Body of pancreas (tissue), 4 donors: ENCODE results near the gene ZBTB16. TPM values are rescaled to one million over a fixed set of nuclear protein-coding genes. Genes with fewer than 3 reads are reported as not detected.

ENCODE experiments used
- ATAC-seq: fragments of 150-250 bp; one replicate; pipeline ENCODE4 v1.9.1; 2016
- DNase-seq, 4 donors: peaks; one replicate each; pipeline ENCODE4 v3.0.0-alpha.2; 2019
- H3K27ac ChIP-seq, 4 donors: fragments of 200-600 bp; sonication (generic); 1 replicate in 3 of 4; 2 replicates in 1 of 4; pipeline versions ENCODE4 v1.5.1 to v1.6.1; 2016 to 2019; ENCODE audit warnings: mild to moderate bottlenecking in 1 of 4, mixed read lengths in 1 of 4, moderate library complexity in 1 of 4
- H3K27me3 ChIP-seq, 2 donors: fragments of 200-600 bp; sonication (generic); one replicate each; pipeline ENCODE4 v1.6.0; 2016; ENCODE audit warnings: mild to moderate bottlenecking in 1 of 2
- H3K36me3 ChIP-seq, 2 donors: fragments of 200-600 bp; sonication (generic); replicated peaks in 1 of 2; 2 replicates each; pipeline ENCODE4 v1.5.1; 2016; ENCODE audit warnings: low read depth in 2 of 2; ENCODE audit not compliant: insufficient read depth in 1 of 2
- H3K4me1 ChIP-seq: fragments of 200-600 bp; sonication (generic); one replicate; pipeline ENCODE4 v1.6.0; 2016
- H3K4me3 ChIP-seq, 2 donors: fragments of 200-600 bp; sonication (generic); 1 replicate in 1 of 2; 2 replicates in 1 of 2; pipeline ENCODE4 v1.5.1; 2016 to 2019
- H3K9me3 ChIP-seq, 3 donors: fragments of 200-600 bp; sonication (generic); 1 replicate in 2 of 3; 2 replicates in 1 of 3; pipeline ENCODE4 v1.5.1; 2016
- POLR2A ChIP-seq, 3 donors: fragments of 450-650 bp; IDR thresholded peaks; one replicate each; pipeline ENCODE4 v1.6.1; 2016; ENCODE audit warnings: antibody characterized with exemption in 3 of 3, mild to moderate bottlenecking in 2 of 3
- WGBS, 2 donors: methylation state at CpG; one replicate each; pipeline ENCODE4 v1.1.5; 2017; 5-methylcytosine and 5-hydroxymethylcytosine counted together
- intact Hi-C: fragments of 100-400 bp; cut with DNase I; formaldehyde crosslinking; loops from one replicate; pipeline ENCODE4 v1.15.1; 2023
- total RNA-seq, 2 donors: library from RNA; depleted of rRNA; stranded (reverse); fragments of >200 nt; gene quantifications; one replicate each; pipeline ENCODE4 v1.1.0, GENCODE V29; 2016
- TF ChIP-seq, protein P1 (sequence below), 7 experiments: fragments of 450-650 bp in 4 of 7; fragments of 200-600 bp in 3 of 7; sonication (generic) in 3 of 7; IDR thresholded peaks; one replicate each; pipeline ENCODE4 v1.5.1; 2016 to 2019; ENCODE audit warnings: antibody characterized with exemption in 7 of 7

Gene ZBTB16
- total RNA-seq, 2 donors from 2014 or later: 96.5 to 150 TPM

DNA sequence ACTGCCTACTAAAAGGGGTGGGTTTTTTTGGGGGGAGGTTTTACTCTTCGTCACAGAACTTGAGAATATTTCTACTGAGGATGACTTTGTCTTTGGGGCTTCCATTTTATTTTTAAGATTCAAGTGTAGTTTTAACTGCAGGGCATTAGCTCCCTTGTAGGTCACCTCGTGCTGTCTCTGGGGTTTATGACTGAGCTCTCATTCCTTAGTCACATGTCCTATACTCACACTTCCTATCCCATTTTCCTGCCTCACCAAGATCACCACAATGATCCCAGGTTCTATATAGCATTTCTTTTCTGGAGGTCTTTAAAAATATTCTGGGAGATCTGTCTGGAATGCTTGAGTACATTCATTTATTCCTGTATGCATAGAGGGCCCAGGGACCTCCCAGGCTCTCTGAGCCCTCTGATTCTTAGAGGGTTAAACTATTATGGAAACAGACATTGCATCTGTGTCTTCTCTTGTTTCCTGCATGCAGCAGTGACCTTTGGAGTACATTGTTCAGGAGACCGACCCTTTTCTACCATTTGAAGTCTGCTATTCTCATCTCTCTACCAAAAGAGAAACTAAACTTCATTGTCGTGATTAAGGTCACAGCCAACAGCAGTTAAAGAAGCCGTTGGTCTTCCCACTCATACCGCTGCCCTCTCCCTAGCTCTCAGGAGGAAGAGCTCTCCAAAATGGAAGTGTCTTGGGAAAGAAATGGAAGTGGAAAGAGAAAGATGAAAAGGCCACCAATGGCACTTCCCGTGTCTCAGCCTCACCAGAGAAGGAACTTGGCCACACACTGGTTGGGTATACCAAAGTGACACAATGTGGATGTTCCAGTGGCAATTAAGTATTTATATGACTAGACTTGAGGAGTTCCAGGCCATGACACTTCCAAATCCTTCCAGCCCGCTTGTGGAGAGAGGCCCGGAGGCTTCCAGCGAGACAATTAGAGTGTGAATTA is 77.5 kb downstream of the ZBTB16 start:
- no peak for ATAC-seq
- WGBS, 2 donors: 80 to 85% methylated on average over 10 of the region's 10 CpGs
- intact Hi-C loops: no loop called here
- H3K27ac ChIP-seq: peak overlapping the region in 1 of 4 donors; percentile 11
- H3K27me3 ChIP-seq: no peaks in the 10 kb centered on the region
- H3K4me1 ChIP-seq: peaks cover 79% of the 10 kb centered on the region
- H3K9me3 ChIP-seq: no peaks in the 10 kb centered on the region
- TF ChIP-seq, protein P1, sequence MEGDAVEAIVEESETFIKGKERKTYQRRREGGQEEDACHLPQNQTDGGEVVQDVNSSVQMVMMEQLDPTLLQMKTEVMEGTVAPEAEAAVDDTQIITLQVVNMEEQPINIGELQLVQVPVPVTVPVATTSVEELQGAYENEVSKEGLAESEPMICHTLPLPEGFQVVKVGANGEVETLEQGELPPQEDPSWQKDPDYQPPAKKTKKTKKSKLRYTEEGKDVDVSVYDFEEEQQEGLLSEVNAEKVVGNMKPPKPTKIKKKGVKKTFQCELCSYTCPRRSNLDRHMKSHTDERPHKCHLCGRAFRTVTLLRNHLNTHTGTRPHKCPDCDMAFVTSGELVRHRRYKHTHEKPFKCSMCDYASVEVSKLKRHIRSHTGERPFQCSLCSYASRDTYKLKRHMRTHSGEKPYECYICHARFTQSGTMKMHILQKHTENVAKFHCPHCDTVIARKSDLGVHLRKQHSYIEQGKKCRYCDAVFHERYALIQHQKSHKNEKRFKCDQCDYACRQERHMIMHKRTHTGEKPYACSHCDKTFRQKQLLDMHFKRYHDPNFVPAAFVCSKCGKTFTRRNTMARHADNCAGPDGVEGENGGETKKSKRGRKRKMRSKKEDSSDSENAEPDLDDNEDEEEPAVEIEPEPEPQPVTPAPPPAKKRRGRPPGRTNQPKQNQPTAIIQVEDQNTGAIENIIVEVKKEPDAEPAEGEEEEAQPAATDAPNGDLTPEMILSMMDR (IDR thresholded peaks at IDR 0.05): no peak
- TF ChIP-seq POLR2A (IDR thresholded peaks at IDR 0.05): no peak
- no peak overlapping the region for H3K4me3 ChIP-seq
- no peak for DNase-seq
- H3K36me3 ChIP-seq: no peaks in the 10 kb centered on the region

DNA sequence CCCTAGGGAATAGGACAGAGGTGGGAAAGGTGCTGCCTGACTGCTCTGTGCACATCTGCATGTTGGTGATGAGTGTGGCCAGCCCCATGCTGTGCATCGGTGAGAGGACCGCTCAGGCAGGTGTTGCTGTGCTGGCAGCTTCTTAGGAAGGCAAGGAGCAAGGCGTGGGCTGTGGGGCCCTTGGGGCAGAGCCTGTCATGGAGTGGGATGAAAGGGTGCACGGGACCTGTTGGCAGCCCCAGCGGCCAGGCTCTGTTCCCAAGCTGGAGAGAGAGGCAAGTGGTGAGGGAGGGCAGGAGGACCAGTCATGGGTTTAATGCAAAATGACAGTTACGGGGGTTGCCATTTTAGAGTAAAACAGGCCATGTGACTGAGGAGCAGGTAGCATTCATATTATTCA is 78.3 kb downstream of the ZBTB16 start:
- TF ChIP-seq, protein P1 (IDR thresholded peaks at IDR 0.05): no peak
- TF ChIP-seq POLR2A (IDR thresholded peaks at IDR 0.05): no peak
- Histone ChIP-seq H3K27me3 (no peaks in the 10 kb centered on the region), H3K36me3 (no peaks in the 10 kb centered on the region), H3K4me3 (no peak overlapping the region), H3K4me1 (peaks cover 79% of the 10 kb centered on the region), H3K9me3 (no peaks in the 10 kb centered on the region), H3K27ac (no peak overlapping the region)
- 91 to 96% methylated on average over 6 of the region's 6 CpGs for WGBS, 2 donors
- ATAC-seq: no peak
- DNase-seq: peak in 1 of 4 donors; percentile 6
- intact Hi-C loops: no loop called here

DNA sequence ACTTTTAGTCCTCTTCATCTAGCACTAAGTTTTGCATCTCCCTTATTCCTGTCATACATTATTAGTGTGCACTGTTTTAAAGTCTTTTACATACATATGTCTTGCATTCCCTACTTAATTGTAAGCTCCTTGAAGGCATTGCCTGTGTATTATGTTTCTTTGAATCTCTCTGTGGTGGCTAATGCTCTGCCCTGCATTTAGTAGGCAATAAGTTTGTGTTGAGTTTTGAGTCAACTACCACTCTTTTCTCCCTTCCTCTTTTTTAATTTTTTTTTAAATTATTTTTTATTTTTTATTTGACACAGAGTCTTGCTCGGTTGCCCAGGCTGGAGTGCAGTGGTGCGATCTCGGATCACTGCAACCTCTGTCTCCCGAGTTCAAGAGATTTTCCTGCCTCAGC is 78.9 kb downstream of the ZBTB16 start:
- ATAC-seq: no peak
- Histone ChIP-seq H3K27ac (peak overlapping the region in 1 of 4 donors; percentile 55), H3K27me3 (no peaks in the 10 kb centered on the region), H3K4me3 (no peak overlapping the region), H3K4me1 (peaks cover 79% of the 10 kb centered on the region), H3K36me3 (no peaks in the 10 kb centered on the region), H3K9me3 (no peaks in the 10 kb centered on the region)
- DNase-seq: no peak
- 89 to 100% methylated on average over 4 of the region's 4 CpGs for WGBS, 2 donors
- intact Hi-C loops: no loop called here
- TF ChIP-seq, protein P1 (IDR thresholded peaks at IDR 0.05): no peak
- no peak for TF ChIP-seq POLR2A (IDR thresholded peaks at IDR 0.05)

DNA sequence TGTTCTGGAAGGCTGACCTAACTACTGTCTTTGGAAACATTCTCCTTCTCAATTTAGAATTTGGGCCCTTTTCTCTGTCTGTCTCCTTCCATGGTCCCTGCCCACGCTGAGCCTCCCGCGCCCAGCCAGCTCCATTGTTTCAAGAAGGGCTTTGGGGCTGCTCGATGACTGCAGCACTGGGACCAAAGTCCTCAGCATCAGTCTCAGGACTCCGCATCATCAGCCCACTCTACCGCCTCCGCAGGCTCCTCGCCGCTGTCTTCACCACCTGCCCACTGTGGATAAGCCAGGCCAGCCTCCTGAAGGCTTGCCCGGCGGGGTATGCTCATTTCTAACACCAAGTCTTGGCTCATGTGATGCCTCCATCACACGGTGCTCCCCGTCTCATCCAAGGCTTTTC is 81.3 kb downstream of the ZBTB16 start:
- Histone ChIP-seq H3K36me3 (no peaks in the 10 kb centered on the region), H3K27me3 (no peaks in the 10 kb centered on the region), H3K9me3 (no peaks in the 10 kb centered on the region), H3K4me3 (no peak overlapping the region), H3K4me1 (peaks cover 75% of the 10 kb centered on the region), H3K27ac (no peak overlapping the region)
- TF ChIP-seq, protein P1 (IDR thresholded peaks at IDR 0.05): no peak
- no peak for TF ChIP-seq POLR2A (IDR thresholded peaks at IDR 0.05)
- intact Hi-C loops: no loop called here
- ATAC-seq: no peak
- no peak for DNase-seq
- WGBS, 2 donors: 90 to 97% methylated on average over 13 of the region's 13 CpGs
